GM12874 (cell line): Measurements from ENCODE around the gene AKT1.

Source experiments
- CTCF ChIP-seq: IDR thresholded peaks from 2 replicates; pipeline ENCODE4 v1.5.1; 2011; ENCODE audit warnings: low read depth, mild to moderate bottlenecking, control low read depth, low read length, moderate library complexity; ENCODE audit not compliant: insufficient read depth

Gene AKT1

GRCh38 chr14:104780513-104781030 lies 15.0 kb downstream of the AKT1 start:
- no peak for TF ChIP-seq CTCF

DNA sequence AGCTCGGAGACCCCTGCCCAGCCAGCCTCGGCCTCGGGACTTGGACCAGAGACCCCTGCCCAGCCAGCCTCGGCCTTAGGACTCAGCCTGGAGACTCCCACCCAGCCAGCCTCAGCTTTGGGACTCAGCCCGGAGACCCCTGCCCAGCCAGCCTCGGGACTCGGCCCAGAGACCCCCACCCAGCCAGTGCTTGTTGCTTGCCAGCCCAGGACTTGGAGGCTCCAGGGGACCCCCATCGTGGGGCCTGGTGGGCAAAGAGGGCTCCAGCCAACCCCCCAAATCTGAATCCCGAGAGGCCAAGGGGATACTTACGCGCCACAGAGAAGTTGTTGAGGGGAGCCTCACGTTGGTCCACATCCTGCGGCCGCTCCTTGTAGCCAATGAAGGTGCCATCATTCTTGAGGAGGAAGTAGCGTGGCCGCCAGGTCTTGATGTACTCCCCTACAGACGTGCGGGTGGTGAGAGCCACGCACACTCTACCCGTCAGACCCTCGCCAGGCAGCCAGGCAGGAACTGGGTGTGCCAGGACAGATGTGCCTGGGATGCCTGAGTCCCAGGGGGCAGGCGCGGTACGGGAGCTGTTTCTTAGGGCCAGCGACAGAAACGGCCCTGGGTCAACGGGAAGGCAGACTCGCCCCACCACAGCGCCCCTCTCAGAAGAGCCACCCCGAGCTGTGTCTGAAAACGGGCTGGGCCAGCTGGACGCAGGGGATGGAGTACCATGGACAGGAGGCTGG lies 15.6 kb downstream of the AKT1 start:
- TF ChIP-seq CTCF = no peak

GRCh38 chr14:104778694-104779331 lies 16.7 kb downstream of the AKT1 start:
- no peak for TF ChIP-seq CTCF

GRCh38 chr14:104777808-104778249 lies 17.7 kb downstream of the AKT1 start:
- no peak for TF ChIP-seq CTCF

GRCh38 chr14:104776961-104777807 lies 18.4 kb downstream of the AKT1 start:
- TF ChIP-seq CTCF = no peak

DNA sequence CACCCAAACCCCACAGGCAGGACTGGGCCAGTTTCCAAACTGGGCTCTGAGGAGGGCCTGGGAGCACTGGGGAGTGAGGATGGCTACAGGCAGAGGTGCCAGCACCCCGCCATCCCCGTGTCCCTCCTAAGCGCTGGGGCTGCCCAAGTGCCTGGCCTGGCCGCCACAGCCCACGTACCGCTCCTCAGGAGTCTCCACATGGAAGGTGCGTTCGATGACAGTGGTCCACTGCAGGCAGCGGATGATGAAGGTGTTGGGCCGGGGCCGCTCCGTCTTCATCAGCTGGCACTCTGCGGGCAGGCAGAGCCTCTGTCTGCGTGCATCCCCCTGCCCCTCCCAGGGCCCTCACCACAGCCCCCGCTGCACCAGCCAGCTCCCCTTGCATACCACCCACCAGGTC lies 19.1 kb downstream of the AKT1 start:
- TF ChIP-seq CTCF = no peak

GRCh38 chr14:104775073-104775489 lies 20.5 kb downstream of the AKT1 start:
- TF ChIP-seq CTCF = no peak
